H9 (cell line): ENCODE data around the gene CDYL2. TPM values are rescaled to one million over a fixed set of nuclear protein-coding genes. Genes with fewer than 3 reads are reported as not detected.

Experiments
- DNase-seq: peaks from one replicate; pipeline ENCODE4 v3.0.0-alpha.2; 2017
- H2AFZ ChIP-seq: one replicate; pipeline ENCODE4 v1.6.1; 2013; ENCODE audit warnings: mild to moderate bottlenecking, low read length, control low read depth, moderate library complexity
- H2AK5ac ChIP-seq: 2 replicates; pipeline ENCODE4 v1.6.1; 2013; ENCODE audit warnings: low read length, control low read depth, mixed read lengths; ENCODE audit not compliant: insufficient read length
- H2BK120ac ChIP-seq: one replicate; pipeline ENCODE4 v1.6.1; 2013; ENCODE audit warnings: low read depth, mild to moderate bottlenecking, low read length, control low read depth, inconsistent platforms; ENCODE audit not compliant: poor library complexity, severe bottlenecking
- H2BK12ac ChIP-seq: 2 replicates; pipeline ENCODE4 v1.6.1; 2013; ENCODE audit warnings: low read length, control low read depth, mixed read lengths, low read depth; ENCODE audit not compliant: insufficient read length
- H2BK15ac ChIP-seq: 2 replicates; pipeline ENCODE4 v1.6.1; 2013; ENCODE audit warnings: low read depth, low read length, control low read depth
- H2BK20ac ChIP-seq: one replicate; pipeline ENCODE4 v1.6.1; 2013; ENCODE audit warnings: low read depth, mild to moderate bottlenecking, low read length, control low read depth, inconsistent platforms; ENCODE audit not compliant: poor library complexity, severe bottlenecking
- H2BK5ac ChIP-seq: 2 replicates; pipeline ENCODE4 v1.6.1; 2013; ENCODE audit warnings: low read length, control low read depth, mixed read lengths; ENCODE audit not compliant: insufficient read length
- H3K14ac ChIP-seq: 2 replicates; pipeline ENCODE4 v1.6.1; 2013; ENCODE audit warnings: low read length, control low read depth; ENCODE audit not compliant: insufficient read depth
- H3K18ac ChIP-seq: 2 replicates; pipeline ENCODE4 v1.6.1; 2013; ENCODE audit warnings: low read depth, mild to moderate bottlenecking, mixed read lengths, low read length, control low read depth; ENCODE audit not compliant: insufficient read length
- H3K23ac ChIP-seq: 2 replicates; pipeline ENCODE4 v1.6.1; 2013; ENCODE audit warnings: low read length, control low read depth, mixed read lengths, low read depth; ENCODE audit not compliant: insufficient read length
- H3K23me2 ChIP-seq: 2 replicates; pipeline ENCODE4 v1.6.1; 2013; ENCODE audit warnings: low read depth, mild to moderate bottlenecking, mixed read lengths, low read length, control low read depth; ENCODE audit not compliant: insufficient read length, poor library complexity, severe bottlenecking
- H3K27ac ChIP-seq: 2 replicates; pipeline ENCODE4 v1.5.1; 2013; ENCODE audit warnings: low read length, control low read depth, mixed read lengths, low read depth; ENCODE audit not compliant: insufficient read length
- H3K27me3 ChIP-seq: 2 replicates; pipeline ENCODE4 v1.6.1; 2013; ENCODE audit warnings: low read length, control low read depth, inconsistent platforms; ENCODE audit not compliant: insufficient read depth
- H3K4ac ChIP-seq: 2 replicates; pipeline ENCODE4 v1.6.1; 2013; ENCODE audit warnings: low read depth, mild to moderate bottlenecking, control low read depth, inconsistent platforms, low read length, moderate library complexity
- H3K4me1 ChIP-seq: 2 replicates; pipeline ENCODE4 v1.6.1; 2013; ENCODE audit warnings: low read length, control low read depth, inconsistent platforms; ENCODE audit not compliant: insufficient read depth
- H3K4me2 ChIP-seq: 2 replicates; pipeline ENCODE4 v1.6.1; 2013; ENCODE audit warnings: low read length, control low read depth, mixed read lengths; ENCODE audit not compliant: insufficient read length, insufficient read depth
- H3K56ac ChIP-seq: 2 replicates; pipeline ENCODE4 v1.6.1; 2013; ENCODE audit warnings: low read depth, mild to moderate bottlenecking, mixed read lengths, low read length, control low read depth; ENCODE audit not compliant: insufficient read length
- H3K79me1 ChIP-seq: 2 replicates; pipeline ENCODE4 v1.6.1; 2013; ENCODE audit warnings: low read depth, mild to moderate bottlenecking, moderate library complexity, low read length, control low read depth, inconsistent platforms; ENCODE audit not compliant: insufficient read depth, poor library complexity, severe bottlenecking
- H3K79me2 ChIP-seq: 2 replicates; pipeline ENCODE4 v1.6.1; 2013; ENCODE audit warnings: low read length, control low read depth, inconsistent platforms; ENCODE audit not compliant: insufficient read depth
- H3K9ac ChIP-seq: 2 replicates; pipeline ENCODE4 v1.6.1; 2013; ENCODE audit warnings: low read length, control low read depth, mixed read lengths; ENCODE audit not compliant: insufficient read length; ENCODE audit errors: extremely low read depth
- H3K9me3 ChIP-seq: one replicate; pipeline ENCODE4 v1.6.1; 2013; ENCODE audit warnings: low read depth, low read length, inconsistent platforms; ENCODE audit not compliant: control insufficient read depth
- H3T11ph ChIP-seq: one replicate; pipeline ENCODE4 v1.6.1; 2013; ENCODE audit warnings: mild to moderate bottlenecking, low read length, control low read depth, inconsistent platforms
- H4K20me1 ChIP-seq: one replicate; pipeline ENCODE4 v1.6.1; 2013; ENCODE audit not compliant: control insufficient read depth, insufficient read length, insufficient read depth
- H4K5ac ChIP-seq: 2 replicates; pipeline ENCODE4 v1.6.1; 2013; ENCODE audit warnings: low read depth, mild to moderate bottlenecking, mixed read lengths, low read length, control low read depth; ENCODE audit not compliant: insufficient read length
- H4K8ac ChIP-seq: replicated peaks from 2 replicates; pipeline ENCODE4 v1.6.1; 2013; ENCODE audit warnings: low read length, control low read depth, mixed read lengths, low read depth; ENCODE audit not compliant: insufficient read length
- H4K91ac ChIP-seq: 2 replicates; pipeline ENCODE4 v1.6.1; 2013; ENCODE audit warnings: low read depth, mild to moderate bottlenecking, moderate library complexity, mixed read lengths, low read length, control low read depth; ENCODE audit not compliant: insufficient read length
- H3K27ac Mint-ChIP-seq, 3 experiments: 2 replicates in 2 of 3; 3 replicates in 1 of 3; pipeline ENCODE4 v1.8.0; 2020 to 2021; ENCODE audit warnings: mixed read lengths in 3 of 3, mild to moderate bottlenecking in 1 of 3, moderate library complexity in 1 of 3
- H3K27me3 Mint-ChIP-seq: 2 replicates; pipeline ENCODE4 v1.8.0; 2021; ENCODE audit warnings: low read depth, mild to moderate bottlenecking, moderate library complexity, mixed read lengths
- H3K36me3 Mint-ChIP-seq, 3 experiments: 2 replicates in 2 of 3; 3 replicates in 1 of 3; pipeline ENCODE4 v1.8.0; 2020 to 2021; ENCODE audit warnings: low read depth in 3 of 3, mixed read lengths in 3 of 3; ENCODE audit not compliant: insufficient read depth in 1 of 3
- H3K4me1 Mint-ChIP-seq, 2 experiments: 2 replicates each; pipeline ENCODE4 v1.8.0; 2020; ENCODE audit warnings: mixed read lengths in 2 of 2
- H3K4me3 Mint-ChIP-seq, 2 experiments: 2 replicates in 1 of 2; 3 replicates in 1 of 2; pipeline ENCODE4 v1.8.0; 2020 to 2021; ENCODE audit warnings: mild to moderate bottlenecking in 2 of 2, mixed read lengths in 2 of 2, moderate library complexity in 1 of 2
- H3K9me3 Mint-ChIP-seq, 2 experiments: 2 replicates in 1 of 2; 3 replicates in 1 of 2; pipeline ENCODE4 v1.8.0; 2020; ENCODE audit warnings: mild to moderate bottlenecking in 2 of 2, mixed read lengths in 2 of 2, moderate library complexity in 1 of 2
- CTCF ChIP-seq: fragments of 200-600 bp; sonication (generic); conservative IDR thresholded peaks from 3 replicates; pipeline ENCODE4 v1.8.0; 2021; ENCODE audit warnings: antibody characterized with exemption, mild to moderate bottlenecking
- WGBS: extraction: QIAGEN DNeasy Blood & Tissue Kit; methylation state at CpG from one replicate; pipeline ENCODE4 v1.1.7; 2013; ENCODE audit warnings: missing lambda C conversion rate, low lambda C conversion rate, mixed read lengths; ENCODE audit not compliant: insufficient read length; ENCODE audit errors: extremely low coverage; 5-methylcytosine and 5-hydroxymethylcytosine counted together
- total RNA-seq: library from RNA; stranded (reverse); gene quantifications from 2 replicates; pipeline ENCODE4 v1.2.1, GENCODE V29; 2021

CDYL2 gene
- total RNA-seq, 1 experiment from 2014 or later, result 4.2 TPM

- WGBS, result no CpG with 5 or more reads among the region's 1 CpG
- no peak overlapping the region for H3K18ac ChIP-seq
- no peak overlapping the region for H3K27ac ChIP-seq
- H2AK5ac ChIP-seq, result no peak overlapping the region
- H3K9me3 ChIP-seq, result no peaks in the 10 kb centered on the region
- H2BK12ac ChIP-seq, result no peak overlapping the region
- no peaks in the 10 kb centered on the region for H3K79me1 ChIP-seq
- no peak overlapping the region for H3K9ac ChIP-seq
- no peaks in the 10 kb centered on the region for H3K23me2 ChIP-seq
- no peak overlapping the region for H3K4ac ChIP-seq
- no peak overlapping the region for H4K5ac ChIP-seq
- no peak overlapping the region for H3K14ac ChIP-seq
- Mint-ChIP-seq H3K27me3 (peaks cover 4% of the 10 kb centered on the region), H3K4me1 (no peaks in the 10 kb centered on the region), H3K27ac (no peak overlapping the region), H3K36me3 (no peaks in the 10 kb centered on the region; a peak in 1 of 7 replicates), H3K9me3 (peaks cover 3 to 20% of the 10 kb centered on the region in 2 experiments; a peak in 4 of 5 replicates), H3K4me3 (no peak overlapping the region)
- no peak overlapping the region for H2BK120ac ChIP-seq
- H3K56ac ChIP-seq, result no peak overlapping the region
- no peak overlapping the region for H4K91ac ChIP-seq
- no peak overlapping the region for H2BK5ac ChIP-seq
- H3K4me2 ChIP-seq, result no peak overlapping the region
- no peak overlapping the region for H4K8ac ChIP-seq
- DNase-seq, result no peak
- H3K79me2 ChIP-seq, result no peaks in the 10 kb centered on the region
- H2BK15ac ChIP-seq, result no peak overlapping the region
- no peaks in the 10 kb centered on the region for H3K4me1 ChIP-seq
- no peaks in the 10 kb centered on the region for H4K20me1 ChIP-seq
- no peak overlapping the region for H3T11ph ChIP-seq
- no peak overlapping the region for H2BK20ac ChIP-seq
- H2AFZ ChIP-seq, result no peak overlapping the region
- H3K27me3 ChIP-seq, result no peaks in the 10 kb centered on the region; the same call in 1 of the 2 replicates
- no peak overlapping the region for H3K23ac ChIP-seq
- TF ChIP-seq CTCF, result no peak
These were observed 228.0 kb downstream of the CDYL2 start for GRCh38 chr16:80576343-80576912.
